NCI-H82 treated with DMSO at 0.1 percent for 48 hours (cell line): Measurements from ENCODE around the gene MAN1C1.
"Not testable (repeated sequence)": the region's sequence is repeated elsewhere in the genome, so short reads cannot be mapped to it uniquely, and the experiment has no call there.

Source experiments
- DNase-seq: peaks from one replicate; lab custom pipeline; 2025; ENCODE audit not compliant: unreplicated experiment; lab: John Stamatoyannopoulos, UW

The MAN1C1 gene

DNA sequence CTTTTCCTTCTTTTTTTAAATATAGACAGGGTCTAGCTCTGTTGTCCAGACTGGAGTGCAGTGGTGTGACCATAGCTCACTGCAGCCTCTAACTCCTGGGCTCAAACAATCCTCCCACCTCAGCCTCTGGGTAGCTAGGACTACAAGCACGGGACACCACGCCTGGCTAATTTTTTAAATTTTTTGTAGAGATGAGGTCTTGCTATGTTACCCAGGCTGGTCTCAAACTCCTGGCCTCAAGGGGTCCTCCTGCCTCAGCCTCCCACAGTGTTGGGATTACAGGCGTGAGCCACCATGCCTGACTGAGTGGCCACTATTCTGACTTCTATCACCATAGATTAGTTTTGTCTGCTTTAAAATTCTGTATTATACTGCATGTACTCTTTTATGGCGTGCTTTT is 80.1 kb downstream of the MAN1C1 start:
- not testable (repeated sequence) for DNase-seq

GRCh38 chr1:25697435-25698217 is 81.0 kb downstream of the MAN1C1 start:
- no peak for DNase-seq

DNA sequence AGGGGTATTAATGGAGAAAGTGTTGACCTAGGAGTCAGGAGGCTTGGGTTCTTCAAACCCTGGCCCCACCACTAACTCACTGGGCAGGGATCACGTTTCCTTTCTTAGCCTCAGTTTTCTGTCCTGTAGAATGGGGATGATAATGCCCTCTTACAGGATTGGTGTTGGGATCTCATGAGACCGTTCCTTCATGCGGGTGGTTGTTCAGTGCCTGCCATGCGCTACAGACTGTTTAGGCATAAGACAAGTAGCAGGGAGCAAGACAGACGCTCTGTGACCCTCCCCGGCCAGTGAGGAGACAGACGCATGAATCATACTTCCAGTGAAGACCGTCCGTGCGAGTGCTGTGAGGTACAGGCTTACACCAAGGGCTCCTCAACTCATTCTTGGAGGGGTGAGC is 81.7 kb downstream of the MAN1C1 start:
- no peak for DNase-seq

DNA sequence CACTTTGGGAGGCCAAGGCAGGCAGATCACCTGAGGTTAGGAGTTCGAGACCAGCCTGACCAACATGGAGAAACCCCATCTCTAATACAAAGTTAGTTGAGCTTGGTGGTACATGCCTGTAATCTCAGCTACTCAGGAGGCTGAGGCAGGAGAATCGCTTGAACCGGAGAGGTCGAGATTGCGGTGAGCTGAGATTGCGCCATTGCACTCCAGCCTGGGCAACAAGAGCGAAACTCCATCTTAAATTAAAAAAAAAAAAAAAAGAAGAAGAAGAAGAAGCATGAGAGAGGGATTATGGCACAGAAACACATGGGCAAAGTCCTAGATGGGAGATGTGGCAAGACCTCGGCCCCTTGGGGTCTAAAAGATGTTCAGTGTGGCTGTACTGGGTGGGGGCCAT is 82.5 kb downstream of the MAN1C1 start:
- DNase-seq: not testable (repeated sequence)

DNA sequence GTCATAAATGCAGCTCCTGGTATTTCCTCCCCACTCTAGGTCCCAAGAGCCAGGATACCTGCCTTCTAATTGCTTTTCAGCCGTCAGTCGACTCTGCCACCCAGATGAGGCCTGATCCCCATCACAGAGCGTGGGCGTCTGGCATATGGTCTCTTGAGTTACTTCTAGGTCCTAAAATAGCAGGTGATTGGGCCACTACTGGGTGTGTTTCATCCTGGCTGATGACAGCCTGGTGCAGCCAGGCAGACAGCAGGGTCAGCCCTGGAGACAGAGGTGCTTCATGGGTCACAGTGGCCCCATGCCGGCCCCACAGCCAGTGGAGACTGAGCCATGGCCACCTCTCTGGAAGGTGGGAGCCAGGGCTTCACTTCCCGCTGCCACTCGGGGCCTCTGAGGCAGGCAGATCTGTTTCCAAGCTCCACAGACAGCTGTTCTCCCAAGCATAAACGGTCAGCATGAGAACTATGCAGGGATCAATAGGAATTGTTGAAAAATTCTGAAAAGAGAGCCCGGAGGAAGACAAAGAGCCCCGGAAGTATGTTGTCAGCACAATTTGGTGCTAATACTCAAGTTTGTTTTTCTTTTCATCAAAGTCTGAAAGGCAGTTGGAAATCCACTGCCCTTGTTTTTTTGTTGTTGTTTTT is 83.0 kb downstream of the MAN1C1 start:
- no peak for DNase-seq

DNA sequence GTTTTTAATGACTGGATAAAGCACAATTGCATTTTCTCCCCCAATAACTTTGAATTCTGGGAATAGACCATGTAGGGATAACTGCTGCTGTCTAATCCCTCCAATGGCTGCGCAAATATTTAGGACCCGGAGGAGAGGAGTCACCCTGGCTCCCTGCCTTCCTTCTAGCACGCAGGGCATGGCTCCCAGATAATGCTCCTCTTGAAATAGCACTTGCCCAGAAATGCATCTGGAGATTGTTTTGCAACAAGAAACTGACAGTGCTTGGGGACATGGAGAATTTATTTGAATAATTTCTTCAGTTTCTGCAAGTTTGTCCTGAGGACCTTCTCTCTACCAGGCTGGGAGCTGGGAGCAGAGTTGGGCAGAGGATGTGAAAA is 83.5 kb downstream of the MAN1C1 start:
- DNase-seq: no peak

DNA sequence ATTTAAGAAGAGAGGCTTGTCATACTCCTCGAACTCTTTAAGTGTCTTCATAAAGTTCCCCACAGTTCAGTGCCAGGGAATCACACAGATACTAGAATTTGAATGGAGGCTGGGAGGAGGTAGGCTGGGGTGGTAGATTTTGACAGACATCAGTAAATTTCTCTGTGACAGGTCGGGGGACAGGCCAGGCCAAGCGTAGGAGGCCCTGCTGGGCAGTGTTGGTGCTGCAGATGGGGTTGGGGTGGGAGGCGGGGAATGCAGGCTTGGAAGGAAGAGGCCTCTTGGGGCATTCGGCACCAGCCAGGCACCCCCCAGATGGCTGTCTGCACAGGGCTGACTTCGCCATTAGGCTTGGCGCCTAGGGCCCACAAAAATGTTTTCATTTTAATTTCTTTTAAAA is 84.0 kb downstream of the MAN1C1 start:
- DNase-seq: no peak

GRCh38 chr1:25701030-25701785 is 84.6 kb downstream of the MAN1C1 start:
- no peak for DNase-seq

GRCh38 chr1:25702101-25702775 is 85.6 kb downstream of the MAN1C1 start:
- no peak for DNase-seq

- DNase-seq: no peak
Measured at GRCh38 chr1:25703041-25703440, 86.5 kb downstream of the MAN1C1 start.

DNA sequence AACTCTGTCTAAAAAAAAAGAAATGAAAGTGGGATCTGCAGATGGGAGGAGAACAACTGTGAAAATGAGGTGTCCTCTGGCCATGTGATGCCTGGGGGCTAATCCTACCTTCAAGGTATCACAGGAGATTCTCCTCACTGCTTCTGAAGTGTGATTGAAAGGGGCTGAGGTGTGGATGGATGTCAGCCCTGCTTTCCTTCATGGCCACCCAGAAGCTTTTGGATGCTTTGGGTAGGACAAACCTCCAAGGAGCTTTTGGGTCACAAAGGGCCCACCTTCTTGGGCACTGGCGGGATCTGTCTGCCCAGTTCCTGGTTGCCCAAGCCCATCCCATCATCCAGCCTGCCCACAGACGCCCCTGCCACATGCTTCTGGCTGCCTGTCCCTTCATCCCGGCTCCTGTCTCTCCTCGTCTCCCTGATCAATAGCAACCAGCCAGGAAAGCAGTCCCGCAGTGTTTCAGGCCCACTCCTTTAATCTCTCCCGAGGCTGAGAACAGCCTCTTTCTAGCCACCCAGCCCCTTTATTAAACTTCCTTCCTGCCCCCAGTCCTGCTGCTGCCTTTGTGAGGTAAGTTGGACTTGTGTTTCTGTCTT is 87.2 kb downstream of the MAN1C1 start:
- no peak for DNase-seq

- no peak for DNase-seq
Measured at GRCh38 chr1:25704267-25704691, 87.7 kb downstream of the MAN1C1 start.

DNA sequence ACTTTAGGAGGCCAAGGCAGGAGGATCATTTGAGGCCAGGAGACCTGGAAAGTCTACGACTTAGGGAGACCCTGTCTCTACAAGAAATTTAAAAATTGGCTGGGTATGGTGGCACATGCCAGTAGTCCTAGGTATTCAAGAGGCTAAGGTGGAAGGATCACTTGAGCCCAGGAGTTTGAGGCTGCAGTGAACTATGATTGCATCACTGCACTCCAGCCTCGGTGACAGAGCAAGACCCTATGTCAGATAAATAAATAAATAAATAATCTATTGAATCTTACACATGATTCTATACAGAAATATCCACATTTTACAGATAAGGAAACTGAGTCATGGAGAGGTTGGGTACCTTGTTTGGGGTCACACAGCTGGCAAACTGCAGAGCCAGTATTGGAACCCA is 89.1 kb downstream of the MAN1C1 start:
- DNase-seq: no peak

GRCh38 chr1:25706146-25707089 is 89.8 kb downstream of the MAN1C1 start:
- DNase-seq: no peak

GRCh38 chr1:25707280-25708016 is 90.9 kb downstream of the MAN1C1 start:
- DNase-seq: no peak

- DNase-seq: no peak
Measured at GRCh38 chr1:25710583-25711347, 94.2 kb downstream of the MAN1C1 start.

- DNase-seq: no peak
Measured at GRCh38 chr1:25711555-25712298, 95.1 kb downstream of the MAN1C1 start.
